KOPT-K1 (cell line): ENCODE results near the gene PARD3B.

ENCODE experiments used
- H3K27ac ChIP-seq: fragments of 200-600 bp; sonication (generic); 2 replicates; pipeline ENCODE4 v1.5.1; 2016; ENCODE audit warnings: antibody characterized with exemption, mild to moderate bottlenecking, low read depth, low read length; ENCODE audit not compliant: poor library complexity, severe bottlenecking
- H3K36me3 ChIP-seq: fragments of 200-600 bp; sonication (generic); 2 replicates; pipeline ENCODE4 v1.5.1; 2017; ENCODE audit warnings: antibody characterized with exemption, mild to moderate bottlenecking, low read length, moderate library complexity; ENCODE audit not compliant: insufficient read depth
- H3K9me3 ChIP-seq: fragments of 200-600 bp; sonication (generic); 2 replicates; pipeline ENCODE4 v1.5.1; 2017; ENCODE audit warnings: antibody characterized with exemption, low read length, mild to moderate bottlenecking; ENCODE audit not compliant: insufficient read depth, poor library complexity, severe bottlenecking

The PARD3B gene

GRCh38 chr2:205629091-205629776 lies 1084.0 kb downstream of the PARD3B start:
- Histone ChIP-seq H3K27ac (no peak overlapping the region), H3K9me3 (no peaks in the 10 kb centered on the region), H3K36me3 (no peaks in the 10 kb centered on the region)

DNA sequence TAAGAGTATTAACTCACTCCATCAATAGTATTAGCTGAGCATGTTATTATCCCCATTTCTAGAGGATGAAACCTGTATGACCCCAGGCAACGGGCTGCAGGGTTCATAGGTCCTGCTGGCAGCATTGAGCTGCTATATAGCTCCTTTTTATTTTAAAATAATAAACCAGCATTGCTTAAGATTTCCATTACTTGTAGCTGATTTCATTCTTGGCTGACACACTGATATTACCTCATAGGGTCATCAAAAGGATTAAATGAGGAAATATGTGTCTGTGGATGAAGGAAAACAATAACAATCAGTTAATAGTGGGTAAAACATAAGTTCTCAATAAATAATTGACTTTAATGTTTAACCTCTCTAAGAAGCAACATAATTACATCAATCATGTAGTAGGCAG lies 1088.7 kb downstream of the PARD3B start:
- Histone ChIP-seq H3K36me3 (no peaks in the 10 kb centered on the region), H3K27ac (no peak overlapping the region), H3K9me3 (no peaks in the 10 kb centered on the region)

GRCh38 chr2:205636549-205637319 lies 1091.5 kb downstream of the PARD3B start:
- H3K36me3 ChIP-seq, result no peaks in the 10 kb centered on the region
- H3K27ac ChIP-seq, result no peak overlapping the region
- H3K9me3 ChIP-seq, result no peaks in the 10 kb centered on the region

GRCh38 chr2:205637320-205637602 lies 1092.0 kb downstream of the PARD3B start:
- no peak overlapping the region for H3K27ac ChIP-seq
- no peaks in the 10 kb centered on the region for H3K9me3 ChIP-seq
- H3K36me3 ChIP-seq, result no peaks in the 10 kb centered on the region

DNA sequence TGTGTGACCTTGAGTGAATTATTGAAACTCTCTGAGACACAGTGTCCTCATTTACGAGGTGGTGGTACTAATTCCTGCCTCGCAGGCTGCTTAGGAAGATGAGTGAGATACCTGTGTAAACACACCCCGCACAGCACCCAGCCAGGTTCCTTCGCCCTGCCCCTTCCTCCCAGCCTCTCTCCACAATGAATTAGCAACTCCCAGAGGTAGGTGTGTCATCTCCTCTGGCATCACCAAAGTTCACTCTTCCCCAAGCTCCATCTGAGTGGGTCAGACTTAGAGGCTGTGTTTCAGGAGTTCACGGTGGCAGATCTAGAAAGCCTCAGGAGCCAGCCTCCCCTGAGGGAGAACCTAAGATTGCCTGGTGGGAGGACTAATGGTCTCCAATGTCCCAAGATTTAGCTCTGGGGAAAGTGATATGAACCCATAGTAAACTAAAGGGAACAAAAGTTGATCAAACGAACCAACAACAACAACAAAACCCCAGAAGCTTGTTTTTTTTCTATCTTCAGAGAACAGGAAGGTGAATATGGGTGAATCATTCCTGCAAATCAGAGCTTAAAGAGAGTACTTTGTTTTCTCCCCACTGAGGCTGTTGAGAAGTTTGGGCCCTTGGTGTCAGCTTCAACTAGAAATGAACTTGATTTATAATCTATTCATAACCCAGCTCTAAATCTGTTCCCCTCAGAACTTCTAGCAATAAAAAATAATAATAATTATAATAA lies 1092.7 kb downstream of the PARD3B start:
- H3K36me3 ChIP-seq, result no peaks in the 10 kb centered on the region
- H3K9me3 ChIP-seq, result no peaks in the 10 kb centered on the region
- no peak overlapping the region for H3K27ac ChIP-seq

GRCh38 chr2:205640716-205641115 lies 1095.4 kb downstream of the PARD3B start:
- no peaks in the 10 kb centered on the region for H3K36me3 ChIP-seq
- H3K9me3 ChIP-seq, result no peaks in the 10 kb centered on the region
- H3K27ac ChIP-seq, result no peak overlapping the region

GRCh38 chr2:205642599-205643356 lies 1097.5 kb downstream of the PARD3B start:
- Histone ChIP-seq H3K27ac (no peak overlapping the region), H3K36me3 (no peaks in the 10 kb centered on the region), H3K9me3 (no peaks in the 10 kb centered on the region)

GRCh38 chr2:205643391-205643885 lies 1098.2 kb downstream of the PARD3B start:
- H3K36me3 ChIP-seq, result no peaks in the 10 kb centered on the region
- H3K9me3 ChIP-seq, result no peaks in the 10 kb centered on the region
- no peak overlapping the region for H3K27ac ChIP-seq

DNA sequence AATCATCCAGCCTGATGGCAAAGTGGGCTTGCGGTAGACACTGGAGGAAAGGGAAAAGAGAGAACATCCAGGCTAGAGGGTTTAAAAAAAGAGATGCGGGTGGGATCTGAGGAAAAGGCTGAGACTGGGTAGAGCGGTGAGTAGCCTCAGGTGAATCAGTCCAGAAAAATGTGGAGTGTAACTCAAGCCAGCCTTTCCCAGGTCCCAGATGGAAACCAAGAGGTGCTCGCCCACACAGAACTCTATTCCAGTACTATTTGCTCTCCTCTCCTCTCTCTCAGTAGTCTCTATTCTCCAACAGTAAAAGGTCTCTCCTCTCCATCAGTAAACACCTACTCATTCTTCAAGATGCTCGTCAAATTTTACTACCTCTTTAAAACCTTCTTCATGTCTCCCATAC lies 1098.7 kb downstream of the PARD3B start:
- H3K9me3 ChIP-seq, result no peaks in the 10 kb centered on the region
- H3K27ac ChIP-seq, result no peak overlapping the region
- no peaks in the 10 kb centered on the region for H3K36me3 ChIP-seq

DNA sequence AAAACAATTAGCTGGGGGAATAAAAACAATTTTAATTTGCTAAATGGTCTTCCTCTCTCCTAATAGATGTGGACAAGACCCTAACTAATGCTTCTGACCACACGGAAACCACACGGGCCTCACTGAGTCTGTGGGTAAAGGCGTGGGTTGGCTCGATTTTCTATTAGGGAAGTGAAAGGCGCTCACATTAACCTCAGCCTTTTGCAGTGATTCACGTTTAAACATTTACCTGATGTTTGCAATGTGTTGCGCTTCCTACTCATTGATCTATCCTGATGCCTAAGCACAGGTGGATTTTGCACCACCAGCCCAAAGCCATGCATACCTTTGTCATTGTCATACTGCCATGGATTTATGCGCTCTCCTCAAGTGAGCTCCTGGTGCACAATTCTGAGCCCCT lies 1101.4 kb downstream of the PARD3B start:
- no peaks in the 10 kb centered on the region for H3K36me3 ChIP-seq
- no peaks in the 10 kb centered on the region for H3K9me3 ChIP-seq
- H3K27ac ChIP-seq, result no peak overlapping the region

DNA sequence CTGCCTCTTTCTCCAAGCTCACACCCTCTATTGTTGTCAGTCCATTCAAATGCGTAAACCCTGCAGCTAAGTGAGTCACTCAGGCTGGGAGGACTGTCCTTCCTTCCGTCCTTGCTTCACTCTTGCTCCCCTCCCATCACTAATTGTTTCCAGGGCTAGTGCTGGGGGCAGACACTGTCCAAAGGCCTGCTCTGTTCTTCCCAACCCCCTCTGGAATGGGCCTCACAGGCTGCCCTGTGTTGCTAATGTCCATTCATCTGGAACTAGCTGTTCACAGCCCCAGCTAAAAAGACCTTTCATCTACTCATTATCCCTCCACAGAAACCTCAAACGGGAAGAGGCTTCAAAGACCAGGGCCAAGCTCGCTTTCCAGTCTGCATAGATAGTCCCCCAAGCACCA lies 1105.2 kb downstream of the PARD3B start:
- no peaks in the 10 kb centered on the region for H3K9me3 ChIP-seq
- no peak overlapping the region for H3K27ac ChIP-seq
- H3K36me3 ChIP-seq, result no peaks in the 10 kb centered on the region

DNA sequence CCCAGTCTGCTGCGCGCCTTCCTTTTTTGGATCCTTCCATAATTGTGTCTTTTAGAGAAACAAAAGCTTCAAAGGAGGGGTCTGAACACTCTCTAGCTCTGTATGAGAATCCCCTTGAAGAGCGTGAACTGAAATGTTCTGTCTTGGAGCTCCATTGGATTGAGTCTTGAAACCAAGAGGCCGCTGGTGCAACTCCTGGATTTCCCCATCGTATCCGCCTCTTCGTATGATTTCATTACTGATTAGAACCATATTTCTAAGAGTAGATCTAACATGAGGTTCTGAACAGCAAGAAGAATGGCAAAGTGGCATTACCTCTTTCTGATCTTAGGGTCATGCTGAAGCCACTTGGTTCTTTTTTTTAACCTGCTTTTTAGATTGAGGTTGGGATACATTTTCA lies 1105.7 kb downstream of the PARD3B start:
- no peaks in the 10 kb centered on the region for H3K9me3 ChIP-seq
- H3K27ac ChIP-seq, result no peak overlapping the region
- no peaks in the 10 kb centered on the region for H3K36me3 ChIP-seq

- no peaks in the 10 kb centered on the region for H3K36me3 ChIP-seq
- no peaks in the 10 kb centered on the region for H3K9me3 ChIP-seq
- no peak overlapping the region for H3K27ac ChIP-seq
Measured at GRCh38 chr2:205651719-205652118, 1106.4 kb downstream of the PARD3B start.

DNA sequence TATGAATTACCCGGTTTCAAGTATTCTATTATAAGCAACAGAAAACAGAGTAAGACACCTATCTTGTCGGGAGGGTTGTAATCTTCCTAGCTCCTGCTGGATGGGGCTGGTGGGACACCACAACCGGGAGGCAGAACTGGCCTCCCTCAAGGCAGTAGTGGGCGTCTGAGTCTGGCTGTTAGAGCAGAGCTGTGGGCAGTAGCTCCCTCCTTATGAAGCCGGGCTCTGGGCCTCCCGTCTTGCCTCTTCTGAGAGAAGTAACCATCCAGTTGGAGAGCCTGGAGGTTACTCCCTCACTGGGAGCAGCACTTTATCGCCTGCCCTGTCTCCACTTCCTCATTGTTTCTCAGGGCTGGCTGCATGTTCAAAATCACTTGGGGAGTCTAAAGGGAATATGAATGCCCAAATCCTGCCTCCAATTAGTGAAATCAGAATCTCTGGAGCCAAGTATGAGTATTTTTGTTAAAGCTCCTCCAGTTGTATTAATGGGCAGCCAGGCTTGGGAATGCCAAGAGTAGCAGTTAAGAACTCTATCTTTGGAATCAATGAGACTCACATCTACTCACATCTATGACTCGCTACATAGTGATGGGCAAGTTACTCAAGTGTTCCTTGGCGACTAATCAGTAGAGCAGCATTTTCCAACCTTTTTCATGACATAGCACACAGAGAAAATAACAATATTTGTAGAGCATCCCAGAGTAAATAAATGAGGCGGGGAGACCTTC lies 1109.8 kb downstream of the PARD3B start:
- no peaks in the 10 kb centered on the region for H3K9me3 ChIP-seq
- no peaks in the 10 kb centered on the region for H3K36me3 ChIP-seq
- H3K27ac ChIP-seq, result no peak overlapping the region
